ENCODE data around the gene UNC93A.
"Not testable (repeated sequence)": the region's sequence is repeated elsewhere in the genome, so short reads cannot be mapped to it uniquely, and the experiment has no call there.

Gene UNC93A

DNA sequence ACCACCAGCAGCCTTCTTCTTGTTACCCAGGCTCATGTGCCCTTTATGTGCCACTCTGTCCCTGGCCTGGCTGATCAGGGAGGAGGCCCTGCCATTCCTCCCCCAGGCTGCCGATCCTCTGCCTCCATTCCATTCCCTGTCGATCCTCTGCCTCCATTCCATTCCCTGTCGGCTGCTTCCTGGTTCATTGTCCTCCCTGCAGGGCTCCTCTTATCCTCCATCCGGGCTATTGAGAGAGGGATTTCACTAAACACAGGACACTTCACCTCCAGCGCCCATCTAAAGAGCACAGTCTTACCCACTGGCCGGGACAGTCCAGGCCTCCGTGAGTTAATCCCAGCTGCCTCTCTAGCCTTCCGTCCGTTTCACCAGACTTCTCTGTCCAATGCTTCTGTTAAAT is 26.1 kb downstream of the UNC93A start:
- no peak for DNase-seq

DNA sequence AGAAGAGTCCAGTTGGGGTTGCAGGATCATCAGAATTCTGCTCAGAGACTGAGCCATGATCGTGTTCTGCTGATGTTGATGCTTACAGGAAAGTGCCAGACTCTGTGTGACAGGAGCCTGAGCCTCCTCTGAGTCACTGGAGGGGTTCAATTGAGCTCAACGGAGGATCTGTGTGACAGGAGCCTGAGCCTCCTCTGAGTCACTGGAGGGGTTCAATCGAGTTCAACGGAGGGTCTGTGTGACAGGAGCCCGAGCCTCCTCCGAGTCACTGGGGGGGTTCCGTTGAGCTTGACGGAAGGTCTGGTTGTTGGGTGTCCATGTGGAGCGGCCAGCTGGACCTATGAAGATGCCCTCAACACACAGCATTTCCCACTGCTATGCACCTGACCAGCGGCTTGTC is 27.2 kb downstream of the UNC93A start:
- not testable (repeated sequence) for DNase-seq

DNA sequence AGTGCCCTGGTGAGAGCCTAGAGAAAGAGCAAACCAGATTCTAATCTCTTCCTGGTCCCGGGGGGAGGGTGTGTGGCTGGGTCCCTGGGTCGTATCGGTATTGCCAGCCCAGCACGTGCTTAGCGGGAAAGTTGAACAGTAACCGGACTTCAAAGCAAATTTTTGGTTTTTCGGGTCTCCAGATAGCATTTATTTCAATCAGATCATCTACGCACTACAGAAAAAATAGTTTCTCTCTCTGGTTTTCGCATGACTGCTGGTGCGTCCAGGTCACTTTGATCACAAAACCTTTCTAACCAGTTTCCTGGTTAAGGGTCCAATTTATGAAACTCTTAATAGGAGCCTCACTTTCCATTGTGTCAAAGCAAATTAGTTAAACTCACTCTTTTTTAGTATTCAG is 27.7 kb downstream of the UNC93A start:
- DNase-seq: not testable (repeated sequence)

DNA sequence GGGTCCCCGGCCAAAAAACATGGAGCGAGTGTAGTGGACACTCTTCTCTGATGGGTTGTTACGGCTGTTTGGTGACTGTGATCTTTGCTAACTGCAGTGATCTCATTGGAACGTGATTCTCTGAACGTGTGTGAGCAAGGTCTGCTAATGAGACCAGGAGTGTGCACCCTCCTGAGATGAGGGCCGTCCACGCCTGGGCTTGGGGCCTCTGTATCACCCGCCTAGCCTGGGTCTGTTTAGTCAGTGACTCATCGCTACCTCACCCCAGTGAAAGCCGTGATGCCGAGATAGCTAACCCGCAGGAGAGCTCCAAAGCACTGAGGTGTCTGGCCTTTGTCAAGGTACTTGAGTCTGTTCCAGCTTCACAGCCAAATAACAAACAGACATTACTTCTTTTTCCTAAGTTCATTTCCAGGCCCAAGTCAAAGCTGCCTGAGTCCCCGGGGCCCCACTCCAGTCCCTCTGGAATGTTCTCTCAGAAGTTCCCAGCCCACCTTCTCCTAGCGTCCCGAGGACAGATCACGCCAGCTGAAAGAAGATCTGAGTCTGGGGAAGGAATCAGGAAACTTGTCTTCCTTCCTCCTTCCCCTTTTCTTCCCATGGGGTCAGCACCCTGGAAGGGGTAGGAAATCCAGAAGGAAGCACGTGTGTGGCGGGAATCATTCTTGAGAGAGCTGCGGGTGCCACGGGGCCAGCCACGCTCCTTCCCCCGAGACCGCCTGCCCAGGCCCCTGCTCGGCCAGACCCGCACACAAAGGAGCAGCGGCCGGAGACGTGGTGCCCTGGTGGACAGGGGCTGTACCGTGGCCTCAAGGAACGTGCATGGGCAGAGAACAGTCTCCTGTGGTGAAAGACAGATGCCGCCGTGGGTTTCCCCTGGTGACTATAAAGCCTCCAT is 29.0 kb downstream of the UNC93A start:
- not testable (repeated sequence) for DNase-seq

DNA sequence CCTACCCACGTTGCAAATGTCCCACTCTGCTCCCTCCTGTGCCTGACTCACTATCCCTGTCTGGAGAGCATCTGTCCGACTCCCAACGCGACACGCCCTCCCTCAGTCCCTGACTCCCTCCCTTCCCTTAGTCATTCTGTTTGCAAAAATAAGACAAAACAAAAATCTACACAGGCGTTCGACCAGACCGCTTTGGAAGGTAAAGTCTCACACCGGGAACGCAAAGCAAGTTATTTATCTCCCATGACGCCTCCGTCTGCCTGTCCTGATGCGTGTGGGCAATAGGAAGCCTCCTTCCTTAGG is 29.6 kb downstream of the UNC93A start:
- not testable (repeated sequence) for DNase-seq

DNA sequence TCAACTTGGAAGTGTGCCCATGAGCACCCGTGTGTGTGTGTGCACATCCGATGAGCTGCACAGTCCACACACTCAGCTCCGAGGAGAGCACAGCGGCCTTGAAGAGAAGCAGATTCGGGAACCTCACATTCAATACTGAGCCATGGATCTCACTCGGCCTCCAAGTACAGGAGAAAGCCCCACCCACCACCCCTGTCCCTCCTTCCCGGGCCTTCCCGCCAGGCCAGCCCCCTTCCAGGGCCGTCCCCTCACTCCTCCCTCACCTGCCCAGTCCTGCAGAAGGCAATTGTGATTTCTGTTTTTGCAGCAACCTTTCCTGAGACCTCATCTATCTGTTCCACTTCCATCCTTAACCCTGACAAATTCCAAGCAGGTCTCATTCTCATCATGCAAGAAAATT is 30.1 kb downstream of the UNC93A start:
- DNase-seq: not testable (repeated sequence)

DNA sequence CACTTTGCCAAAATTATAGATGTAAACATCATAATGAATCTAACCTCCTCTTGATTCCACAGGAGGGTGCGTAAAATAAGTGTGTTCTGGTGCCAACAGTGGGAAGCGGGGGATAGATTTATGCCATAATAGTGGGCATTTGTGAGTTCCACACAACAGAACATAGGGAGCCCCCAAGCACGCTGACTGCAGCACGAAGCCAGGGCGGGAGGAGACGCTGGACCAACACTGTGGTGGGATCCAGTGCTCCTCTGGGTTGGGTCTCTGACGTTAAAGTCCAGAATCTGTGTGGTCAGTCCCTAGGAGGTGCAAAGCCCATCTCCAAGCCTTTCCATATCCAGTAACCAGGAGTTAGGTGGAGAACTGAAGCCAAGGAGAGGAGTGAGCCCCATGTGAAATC is 32.0 kb downstream of the UNC93A start:
- no peak for DNase-seq

DNA sequence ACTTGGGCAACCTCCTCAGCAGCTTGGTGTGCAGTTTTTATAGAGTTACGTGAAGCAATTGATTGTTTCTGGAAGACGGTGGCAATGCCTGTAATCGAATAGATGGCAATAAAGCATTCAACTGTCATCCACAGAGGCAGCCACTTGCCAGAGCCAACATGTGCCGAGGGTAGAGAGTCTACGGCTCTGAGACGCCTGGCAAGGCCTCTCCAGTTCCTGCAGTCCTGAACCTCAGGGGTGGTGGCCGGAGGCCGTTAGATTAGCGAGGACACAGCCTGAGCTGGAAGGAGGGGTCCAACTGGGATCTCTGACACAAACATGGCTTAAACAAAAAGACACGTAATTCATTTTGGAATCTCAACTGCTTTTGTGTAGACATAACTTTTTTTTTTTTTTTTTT is 33.0 kb downstream of the UNC93A start:
- no peak for DNase-seq

DNA sequence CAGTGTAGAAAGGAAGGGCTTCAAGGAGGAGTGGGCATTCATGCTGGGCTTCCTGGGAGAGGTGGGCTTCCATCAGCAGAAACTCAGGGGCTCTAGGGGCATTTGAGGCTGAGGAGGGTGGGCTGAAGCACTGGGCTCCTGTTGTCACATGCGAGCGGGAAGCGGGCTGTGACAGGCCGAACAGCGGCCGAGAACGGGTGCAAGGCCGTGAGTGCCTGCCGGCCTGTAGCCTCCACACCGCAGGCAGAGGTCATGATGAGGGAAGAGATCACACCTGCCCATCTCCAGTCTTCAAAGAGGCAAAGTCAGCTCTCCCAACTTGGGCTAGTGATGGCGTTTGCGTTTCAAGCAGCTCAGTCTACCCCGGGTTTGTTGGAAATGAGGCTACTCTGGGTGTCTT is 34.7 kb downstream of the UNC93A start:
- no peak for DNase-seq

DNA sequence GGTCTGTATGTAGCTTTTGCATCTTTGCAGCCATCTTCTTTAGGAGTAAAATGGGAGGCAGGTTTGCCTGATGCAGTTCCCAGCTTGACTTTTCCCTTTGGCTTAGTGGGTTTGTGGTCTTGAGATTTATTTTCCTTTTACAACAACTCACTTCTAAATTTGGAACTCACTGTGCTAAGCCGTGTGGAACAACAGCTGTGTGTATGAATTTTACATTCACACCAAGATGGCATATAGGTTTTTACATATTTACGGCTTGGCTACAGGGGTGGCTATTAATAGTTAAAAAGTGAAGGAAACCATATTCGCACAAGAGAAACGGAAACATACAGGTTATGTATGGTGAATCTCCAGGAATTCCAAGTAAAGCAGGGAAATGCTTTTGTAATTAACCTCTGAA is 36.3 kb downstream of the UNC93A start:
- no peak for DNase-seq

DNA sequence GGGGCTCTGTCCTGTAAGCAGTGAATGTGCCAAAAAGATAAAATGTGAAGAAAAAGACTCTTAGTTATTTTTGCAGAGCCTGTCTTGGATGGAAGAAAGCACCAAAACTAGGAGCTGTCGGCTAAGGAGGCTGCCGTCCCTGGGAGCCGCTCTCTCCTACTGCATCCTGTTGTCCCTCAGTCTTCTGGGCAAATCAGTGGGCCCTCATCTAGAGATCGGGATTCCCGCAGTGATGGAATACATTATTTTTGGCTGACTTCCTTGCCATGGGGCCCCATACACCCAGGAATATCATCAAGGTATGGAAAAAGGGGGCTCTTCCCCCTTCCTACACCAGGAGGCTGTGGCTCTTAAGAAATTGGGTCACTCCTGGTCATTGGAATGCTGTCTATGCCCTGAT is 37.0 kb downstream of the UNC93A start:
- DNase-seq: no peak

DNA sequence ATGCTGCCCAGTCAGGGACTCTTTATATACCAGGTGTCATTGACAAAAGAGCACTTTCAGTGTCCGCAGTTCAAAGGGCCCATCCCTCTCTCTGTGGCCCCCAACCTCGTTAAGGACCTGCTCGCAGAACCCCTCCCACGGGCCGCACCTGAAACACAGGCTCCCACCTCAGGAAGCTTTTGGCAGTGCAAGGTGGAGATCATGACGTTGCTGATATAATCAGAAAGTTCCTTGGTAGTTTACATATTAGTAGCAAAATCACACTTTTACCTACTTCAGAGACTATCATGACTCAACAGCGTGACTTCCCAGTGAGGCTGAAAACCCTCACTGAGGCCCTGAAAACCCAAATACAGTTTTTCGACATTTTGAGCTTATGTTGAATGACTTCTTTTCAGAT is 37.9 kb downstream of the UNC93A start:
- no peak for DNase-seq

DNA sequence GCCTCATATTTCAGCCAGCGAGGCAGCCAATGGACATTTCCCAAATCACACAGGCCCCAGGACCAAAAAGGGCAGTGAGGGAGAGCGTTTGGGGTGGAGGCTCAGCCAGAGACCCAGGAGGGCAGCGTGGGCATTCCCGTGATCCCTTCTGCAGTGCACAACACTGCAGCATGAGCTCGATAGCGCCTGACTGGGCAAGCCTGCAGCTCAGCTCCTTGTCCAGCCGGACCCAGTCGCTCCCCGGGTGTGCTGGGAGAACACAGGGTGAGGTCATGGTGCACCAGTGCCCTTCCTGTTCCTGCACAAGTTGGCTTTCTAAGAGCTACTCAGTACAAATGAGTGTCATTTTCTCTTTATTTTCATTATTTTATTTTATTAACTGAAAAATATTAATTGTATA is 39.6 kb downstream of the UNC93A start:
- no peak for DNase-seq

DNA sequence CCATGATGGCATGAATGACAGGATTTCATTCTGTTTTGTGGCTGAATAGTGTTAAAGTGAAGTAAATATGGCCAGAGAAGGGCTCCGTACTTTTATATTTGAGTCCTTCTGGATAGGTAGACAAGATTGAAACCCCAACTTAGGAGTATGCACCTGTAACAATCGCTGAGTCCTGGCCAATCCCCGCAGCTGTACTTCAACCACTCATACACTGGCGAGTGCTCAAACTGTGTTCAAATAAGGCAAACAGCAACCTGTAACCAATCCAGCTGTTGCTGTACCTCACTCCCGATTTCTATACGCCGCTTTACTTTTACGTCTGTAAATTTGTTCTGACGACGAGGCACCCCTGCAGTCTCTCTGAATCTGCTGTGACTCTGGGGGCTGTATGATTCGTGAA is 40.5 kb downstream of the UNC93A start:
- no peak for DNase-seq

DNA sequence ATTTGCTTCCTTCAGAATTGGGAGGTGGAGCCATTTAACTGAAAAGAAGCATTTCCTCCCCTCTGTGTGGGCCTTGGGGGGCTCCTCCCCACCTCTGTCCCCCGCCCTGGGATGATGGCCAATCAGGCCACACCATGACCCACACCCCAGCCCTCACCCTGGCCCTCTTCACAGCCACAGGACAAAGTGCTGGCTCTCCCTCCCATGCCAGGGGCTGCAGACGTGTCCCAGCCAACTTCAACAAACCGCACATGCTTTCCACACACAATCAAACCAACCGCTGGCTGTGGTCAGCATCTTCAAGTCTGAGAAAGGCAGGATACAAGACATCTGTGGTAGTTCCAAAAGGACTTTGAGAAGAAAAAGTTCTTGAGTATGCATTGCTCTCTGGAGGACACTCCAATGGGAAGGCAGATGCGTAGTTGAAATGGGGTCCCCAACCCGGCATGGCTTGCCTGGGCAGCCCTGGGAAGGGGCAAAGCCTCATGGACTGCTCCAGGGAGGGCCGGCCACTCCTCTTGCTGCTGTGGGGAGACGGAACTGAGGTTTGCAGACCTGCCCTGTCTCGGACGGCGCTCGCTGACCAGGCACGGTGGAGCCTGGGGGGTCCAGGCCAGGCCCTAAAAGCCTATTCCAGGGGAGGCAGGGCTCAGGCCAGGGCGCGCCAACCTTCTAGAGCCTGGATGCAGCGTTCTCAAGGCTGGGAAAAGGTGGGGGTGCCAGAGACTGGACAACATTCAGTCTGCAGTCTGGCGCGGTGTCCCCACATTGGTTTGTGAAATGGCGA is 45.9 kb downstream of the UNC93A start:
- DNase-seq: no peak

DNA sequence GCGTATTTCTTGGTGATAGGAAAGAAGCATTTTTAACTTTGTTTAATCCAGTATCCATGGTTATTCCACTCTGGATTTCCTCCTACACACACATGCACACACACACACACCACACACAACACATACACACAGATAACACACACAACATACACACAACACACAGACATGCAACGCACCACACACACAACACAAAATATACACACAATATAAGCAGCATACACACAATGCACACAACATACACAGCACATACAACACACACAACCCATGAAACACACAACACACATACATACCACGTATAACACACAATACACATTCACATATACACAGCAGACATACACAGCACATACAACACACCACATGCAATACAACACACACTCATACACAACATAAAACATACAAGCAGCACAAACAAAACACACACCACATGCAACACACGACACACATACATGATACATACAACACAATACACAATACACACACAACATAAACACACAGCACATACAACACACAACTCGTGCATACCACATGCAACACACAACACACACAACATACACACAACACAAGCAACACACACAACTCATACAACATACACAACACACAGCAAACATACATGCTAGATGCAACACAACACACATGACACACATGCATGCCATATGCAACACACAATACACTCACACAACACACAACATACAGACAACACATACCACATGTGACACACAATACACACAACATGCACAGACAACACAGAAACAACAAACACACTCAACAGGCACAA is 46.7 kb downstream of the UNC93A start:
- no peak for DNase-seq

DNA sequence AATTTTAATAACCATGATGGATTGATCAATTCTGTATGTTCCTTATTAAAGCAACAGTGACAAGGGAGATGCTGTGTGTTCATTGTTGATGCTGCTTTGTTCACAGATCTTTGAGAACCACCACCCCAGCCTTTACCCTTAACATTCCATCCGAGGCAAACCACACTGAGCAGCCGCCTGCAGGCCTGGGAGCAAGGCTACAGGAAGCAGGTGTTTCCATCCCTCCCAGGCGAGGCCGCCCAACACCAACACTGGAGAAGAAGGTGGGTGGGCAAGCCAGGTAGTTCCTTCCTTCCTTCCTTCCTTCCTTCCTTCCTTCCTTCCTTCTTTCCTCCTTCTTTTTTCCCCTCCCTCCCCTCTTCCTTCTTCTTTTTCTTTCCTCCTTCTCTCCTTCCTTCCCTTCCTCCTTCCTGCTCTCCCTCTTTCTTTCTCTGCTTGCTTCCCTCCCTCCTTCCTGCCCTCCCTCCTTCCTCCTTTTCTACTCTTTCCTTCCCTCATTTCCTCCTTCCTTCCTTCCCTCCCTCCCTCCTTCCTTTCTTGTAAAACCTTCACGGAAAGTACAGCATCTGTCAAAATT is 47.5 kb downstream of the UNC93A start:
- no peak for DNase-seq

DNA sequence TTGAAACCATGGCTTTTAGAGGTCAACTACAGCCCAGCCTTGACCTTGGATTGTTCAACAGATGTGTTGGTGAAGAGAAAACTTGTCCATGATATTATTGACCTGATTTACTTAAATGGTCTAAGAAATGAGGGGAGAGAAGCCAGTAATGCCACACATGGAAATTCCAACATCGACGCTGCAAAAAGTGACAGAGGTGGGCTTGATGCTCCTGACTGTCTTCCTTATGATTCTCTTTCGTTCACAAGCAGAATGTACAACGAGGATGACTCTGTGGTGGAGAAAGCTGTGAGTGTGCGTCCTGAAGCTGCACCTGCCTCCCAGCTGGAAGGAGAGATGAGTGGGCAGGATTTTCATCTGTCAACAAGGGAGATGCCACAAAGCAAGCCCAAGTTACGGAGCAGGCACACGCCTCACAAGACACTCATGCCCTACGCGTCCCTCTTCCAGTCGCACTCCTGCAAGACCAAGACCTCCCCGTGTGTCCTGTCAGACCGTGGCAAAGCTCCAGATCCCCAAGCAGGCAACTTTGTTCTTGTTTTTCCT is 50.0 kb downstream of the UNC93A start:
- no peak for DNase-seq

DNA sequence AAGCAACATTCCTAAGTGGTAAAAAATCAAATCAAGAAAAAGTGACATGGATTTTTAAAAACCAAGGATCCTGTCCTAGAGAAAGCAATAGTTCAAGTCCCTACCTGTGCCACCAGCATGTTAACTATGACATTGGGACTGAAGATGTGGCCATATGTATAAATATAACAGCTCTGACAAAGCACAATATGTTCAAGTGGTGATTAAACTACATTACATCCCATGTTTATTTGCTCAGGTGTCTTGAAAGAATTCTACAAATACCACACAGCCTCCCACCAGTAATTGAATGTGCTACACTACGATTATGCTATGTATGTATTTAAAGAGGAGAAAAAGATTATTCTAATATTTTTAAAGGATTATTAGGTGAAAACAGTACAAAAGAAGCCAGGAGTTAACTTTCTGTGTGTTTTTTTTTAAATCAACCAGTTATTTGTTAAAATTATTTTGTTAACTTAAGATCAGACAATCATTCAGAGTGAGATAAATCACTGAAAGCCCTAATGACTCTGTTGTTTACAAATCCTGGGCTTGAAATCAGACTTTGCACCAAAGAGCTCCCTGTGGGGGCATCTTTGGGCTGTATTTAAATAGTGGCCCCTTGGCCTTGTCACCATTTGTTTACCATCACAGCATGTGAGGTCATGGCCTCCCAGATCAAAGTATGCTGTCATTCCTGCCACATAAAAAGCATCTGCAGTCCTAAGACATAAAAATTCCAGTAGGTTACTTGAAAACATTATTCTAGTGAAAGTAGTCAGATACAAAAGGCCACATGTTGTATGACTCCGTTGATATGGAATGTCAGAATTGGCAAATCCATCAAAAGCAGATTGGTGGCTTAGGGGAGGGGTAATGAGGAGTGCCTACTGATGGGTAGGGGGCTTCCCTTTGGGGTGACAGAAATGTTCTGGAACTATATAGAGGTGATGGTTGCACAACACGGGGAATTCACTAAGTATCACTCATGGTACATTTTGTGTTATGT is 50.8 kb downstream of the UNC93A start:
- no peak for DNase-seq

DNA sequence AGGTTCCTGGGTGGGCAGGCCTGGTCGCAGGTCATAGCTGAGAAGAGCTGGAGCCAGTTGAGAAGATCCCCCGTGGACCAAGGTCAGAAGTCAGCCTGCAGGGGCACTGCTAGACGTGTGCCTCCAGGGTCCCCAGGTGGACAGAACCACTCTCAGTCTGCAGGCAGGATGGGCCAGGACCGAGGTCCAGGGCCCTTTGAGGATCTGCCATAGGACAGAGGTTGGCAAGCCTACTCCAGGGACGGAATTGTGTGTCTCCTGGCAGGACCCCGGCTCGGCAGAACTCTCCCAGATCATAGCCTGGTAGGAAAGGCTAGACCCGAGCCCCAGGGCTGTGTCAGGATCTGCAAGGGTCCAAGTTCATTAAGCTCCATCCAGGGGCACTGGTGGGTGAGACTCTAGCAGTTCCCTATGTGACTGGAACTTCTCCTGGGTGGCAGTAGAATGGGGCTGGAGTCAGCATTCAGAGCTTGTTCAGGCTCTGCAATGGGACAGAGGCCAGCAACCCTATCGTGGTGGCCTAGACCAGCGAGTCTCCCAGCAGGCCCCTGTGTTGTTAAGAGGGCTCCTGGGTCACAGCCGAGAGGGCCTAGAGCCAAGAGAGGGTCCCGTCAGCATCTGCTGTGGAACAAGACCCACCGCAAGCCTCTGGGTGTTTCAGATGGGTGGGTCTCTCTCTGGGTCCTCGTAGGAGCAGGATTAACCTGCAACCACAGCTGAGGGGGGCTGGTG is 51.9 kb downstream of the UNC93A start:
- no peak for DNase-seq

DNA sequence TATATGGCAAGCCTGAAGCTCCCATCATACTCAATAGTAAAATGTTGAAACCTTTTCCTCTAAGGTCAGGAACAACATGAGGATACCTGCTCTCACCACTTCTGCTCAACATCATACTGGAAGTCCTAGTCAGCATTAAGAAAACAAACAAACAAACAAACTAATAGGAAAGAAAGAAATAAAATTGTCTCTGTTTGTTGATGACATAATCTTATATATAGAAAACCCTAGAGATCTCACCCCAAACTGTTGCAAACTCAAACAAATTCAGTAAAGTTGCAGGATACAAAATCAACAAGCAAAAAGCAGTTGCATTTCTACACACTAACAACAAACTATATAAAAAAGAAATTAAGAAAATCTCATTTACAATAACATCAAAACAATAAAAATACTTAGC is 54.2 kb downstream of the UNC93A start:
- DNase-seq: no peak
